A673 (cell line): ENCODE measurements around the gene OVCH1. TPM values are rescaled to one million over a fixed set of nuclear protein-coding genes. Genes with fewer than 3 reads are reported as not detected.

Experiments used
- BruUV-seq: library from RNA; stranded (reverse); fragments of 400-500 nt; replicated peaks from 2 replicates; lab custom pipeline; 2021; lab: Mats Ljungman, UMichigan
- CTCF ChIA-PET: fragments of 300-600 bp; sonication (Branson Sonifier 250); formaldehyde crosslinking; loops from one replicate; lab custom pipeline; 2022; ENCODE audit warnings: antibody characterized with exemption; lab: Charles Lee
- POLR2A ChIA-PET: fragments of 300-600 bp; sonication (Branson Sonifier 250); formaldehyde crosslinking; loops from one replicate; lab custom pipeline; 2022; ENCODE audit warnings: antibody characterized with exemption; ENCODE audit not compliant: low non-redundant PET; lab: Charles Lee
- DNase-seq: peaks from one replicate; pipeline ENCODE4 v3.0.0-alpha.2; 2015; ENCODE audit warnings: low spot score
- H3K27ac ChIP-seq: fragments of 200-600 bp; sonication (generic); 2 replicates; pipeline ENCODE4 v1.5.1; 2016; ENCODE audit warnings: mixed run types, low read depth, mild to moderate bottlenecking, mixed read lengths, antibody characterized with exemption, low read length; ENCODE audit not compliant: poor library complexity, severe bottlenecking
- H3K27me3 ChIP-seq: fragments of 200-600 bp; sonication (generic); replicated peaks from 2 replicates; pipeline ENCODE4 v1.6.1; 2017; ENCODE audit warnings: mixed run types, low read depth, mild to moderate bottlenecking, mixed read lengths, antibody characterized with exemption, low read length; ENCODE audit not compliant: insufficient read depth, poor library complexity
- H3K36me3 ChIP-seq: fragments of 200-600 bp; sonication (generic); 2 replicates; pipeline ENCODE4 v1.6.1; 2016; ENCODE audit warnings: mixed run types, mild to moderate bottlenecking, mixed read lengths, antibody characterized with exemption, low read length; ENCODE audit not compliant: insufficient read depth, poor library complexity, severe bottlenecking
- H3K4me1 ChIP-seq: fragments of 200-600 bp; sonication (generic); 2 replicates; pipeline ENCODE4 v1.6.1; 2017; ENCODE audit warnings: mixed run types, mild to moderate bottlenecking, mixed read lengths, antibody characterized with exemption, low read length; ENCODE audit not compliant: insufficient read depth, poor library complexity, severe bottlenecking
- H3K4me3 ChIP-seq: fragments of 200-600 bp; sonication (generic); 2 replicates; pipeline ENCODE4 v1.5.1; 2016; ENCODE audit warnings: low read depth, mixed run types, mild to moderate bottlenecking, mixed read lengths, low read length; ENCODE audit not compliant: poor library complexity, severe bottlenecking
- H3K9me3 ChIP-seq: fragments of 200-600 bp; sonication (generic); 2 replicates; pipeline ENCODE4 v1.6.1; 2016; ENCODE audit warnings: mixed run types, low read depth, mild to moderate bottlenecking, mixed read lengths, antibody characterized with exemption, low read length; ENCODE audit not compliant: poor library complexity, severe bottlenecking
- CTCF ChIP-seq: fragments of 300-800, 200-600 bp; sonication (generic); conservative IDR thresholded peaks from 2 replicates; pipeline ENCODE4 v1.5.1; 2017; ENCODE audit warnings: low read depth, mild to moderate bottlenecking, antibody characterized with exemption, low read length, moderate library complexity, mixed read lengths
- EZH2 ChIP-seq: fragments of 200-600 bp; sonication (generic); IDR thresholded peaks from 2 replicates; pipeline ENCODE4 v1.6.1; 2017; ENCODE audit warnings: borderline replicate concordance, low read depth, mild to moderate bottlenecking, mixed read lengths, antibody characterized with exemption, low read length; ENCODE audit not compliant: poor library complexity, severe bottlenecking
- intact Hi-C: fragments of 100-400 bp; cut with micrococcal nuclease; formaldehyde crosslinking; loops from one replicate; pipeline ENCODE4 v1.10.0; 2022; ENCODE audit not compliant: unreplicated experiment
- total RNA-seq: library from RNA; stranded (reverse); gene quantifications from 2 replicates; pipeline ENCODE4 v1.2.3, GENCODE V29; 2021

The OVCH1 gene
- total RNA-seq, 1 experiment from 2014 or later = 0.09 TPM

GRCh38 chr12:29531471-29531870 lies 34.0 kb upstream of the OVCH1 start:
- no peaks in the 10 kb centered on the region for H3K36me3 ChIP-seq
- H3K4me1 ChIP-seq = no peaks in the 10 kb centered on the region
- ChIA-PET CTCF (no interaction called here), POLR2A (no interaction called here)
- no peak overlapping the region for H3K27ac ChIP-seq
- peaks cover 13% of the 10 kb centered on the region for H3K27me3 ChIP-seq
- TF ChIP-seq EZH2 = no peak
- TF ChIP-seq CTCF = no peak
- H3K4me3 ChIP-seq = no peak overlapping the region
- H3K9me3 ChIP-seq = no peaks in the 10 kb centered on the region
- no TSS peak for BruUV-seq
- intact Hi-C loops = no loop called here
- DNase-seq = no peak

DNA sequence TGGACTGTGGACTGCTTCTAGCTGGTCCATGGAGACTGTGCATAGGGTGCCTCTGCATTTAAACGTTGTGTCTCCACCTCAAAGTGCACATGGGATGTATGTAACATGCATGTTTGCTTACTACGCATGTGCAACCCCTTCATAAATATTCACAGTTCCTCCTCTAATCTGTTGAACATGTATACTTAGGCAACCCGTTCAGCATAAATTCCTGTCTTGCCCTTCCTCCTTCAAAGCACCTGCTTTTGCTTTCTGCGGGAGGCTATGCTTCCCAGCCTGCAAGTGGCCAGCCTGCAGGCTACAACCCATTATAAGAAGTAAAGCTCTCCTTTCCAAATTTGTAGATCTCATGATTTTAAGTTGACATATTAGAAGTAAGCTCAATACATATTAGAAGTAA lies 33.0 kb upstream of the OVCH1 start:
- intact Hi-C loops = no loop called here
- Histone ChIP-seq H3K4me3 (no peak overlapping the region), H3K36me3 (no peaks in the 10 kb centered on the region), H3K27ac (no peak overlapping the region), H3K4me1 (no peaks in the 10 kb centered on the region), H3K9me3 (no peaks in the 10 kb centered on the region), H3K27me3 (peaks cover 13% of the 10 kb centered on the region)
- no peak for TF ChIP-seq EZH2
- TF ChIP-seq CTCF = no peak
- no TSS peak for BruUV-seq
- POLR2A ChIA-PET = no interaction called here
- CTCF ChIA-PET = no interaction called here
- no peak for DNase-seq

DNA sequence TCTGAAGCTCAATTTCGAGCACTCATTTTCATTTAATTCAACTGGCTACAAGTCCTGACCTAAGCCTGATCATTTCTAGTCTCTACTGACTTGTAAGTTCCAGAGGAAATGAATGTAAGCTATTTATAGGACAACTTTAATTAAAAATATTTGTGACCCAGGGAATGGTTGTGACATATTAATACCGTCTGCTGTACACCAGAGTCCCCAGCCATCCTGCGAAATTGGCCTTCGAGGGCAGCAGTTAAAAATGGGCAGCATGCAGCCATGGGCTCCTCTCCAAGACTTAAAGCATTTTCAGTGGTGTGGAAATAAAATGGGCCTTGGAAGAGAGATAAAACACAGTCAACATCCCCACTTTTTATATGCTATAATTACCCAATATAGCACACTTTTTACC lies 30.7 kb upstream of the OVCH1 start:
- ChIA-PET CTCF (no interaction called here), POLR2A (no interaction called here)
- peaks cover 5% of the 10 kb centered on the region for H3K27me3 ChIP-seq
- no peak for DNase-seq
- no peaks in the 10 kb centered on the region for H3K36me3 ChIP-seq
- BruUV-seq = no TSS peak
- intact Hi-C loops = no loop called here
- H3K27ac ChIP-seq = no peak overlapping the region
- H3K4me1 ChIP-seq = no peaks in the 10 kb centered on the region
- H3K4me3 ChIP-seq = no peak overlapping the region
- TF ChIP-seq EZH2 (no peak), CTCF (no peak)
- H3K9me3 ChIP-seq = no peaks in the 10 kb centered on the region
